Aorta (tissue), 5 donors: ENCODE measurements around the gene PDGFC. TPM values are rescaled to one million over a fixed set of nuclear protein-coding genes. Genes with fewer than 3 reads are reported as not detected.
"Not testable (repeated sequence)": the region's sequence is repeated elsewhere in the genome, so short reads cannot be mapped to it uniquely, and the experiment has no call there.

Experiments
- ATAC-seq: fragments of 200-7000 bp; cut with Tn5 transposase; one replicate; pipeline ENCODE4 v1.9.1; 2022; ENCODE audit warnings: moderate library complexity; ENCODE audit not compliant: low FRiP score
- DNase-seq, 2 donors: peaks; one replicate each; pipeline ENCODE4 v3.0.0-alpha.2; 2020
- H3K27ac ChIP-seq, 2 donors: one replicate each; pipeline ENCODE4 v1.5.1; 2013; ENCODE audit warnings: low read length in 2 of 2, mild to moderate bottlenecking in 2 of 2, moderate library complexity in 2 of 2, control low read depth in 1 of 2, inconsistent platforms in 1 of 2, low read depth in 1 of 2
- H3K27me3 ChIP-seq, 2 donors: one replicate each; pipeline ENCODE4 v1.6.1; 2013; ENCODE audit warnings: control low read depth in 1 of 2, low read length in 1 of 2, mild to moderate bottlenecking in 1 of 2, moderate library complexity in 1 of 2; ENCODE audit not compliant: insufficient read depth in 2 of 2, control insufficient read depth in 1 of 2
- H3K36me3 ChIP-seq, 2 donors: one replicate each; pipeline ENCODE4 v1.6.1; 2013; ENCODE audit warnings: control low read depth in 1 of 2, low read length in 1 of 2, mild to moderate bottlenecking in 1 of 2; ENCODE audit not compliant: insufficient read depth in 2 of 2, control insufficient read depth in 1 of 2
- H3K4me1 ChIP-seq, 2 donors: one replicate each; pipeline ENCODE4 v1.6.1; 2013; ENCODE audit warnings: low read length in 2 of 2, control low read depth in 1 of 2, mild to moderate bottlenecking in 1 of 2, moderate library complexity in 1 of 2; ENCODE audit not compliant: insufficient read depth in 2 of 2, control insufficient read depth in 1 of 2
- H3K4me3 ChIP-seq, 2 donors: one replicate each; pipeline ENCODE4 v1.5.1; 2013; ENCODE audit warnings: low read length in 2 of 2, control low read depth in 1 of 2, mild to moderate bottlenecking in 1 of 2
- H3K9me3 ChIP-seq: one replicate; pipeline ENCODE4 v1.6.1; 2013; ENCODE audit warnings: mild to moderate bottlenecking, low read length; ENCODE audit not compliant: control insufficient read depth
- WGBS, 2 donors: extraction: QIAGEN DNeasy Blood & Tissue Kit; methylation state at CpG; one replicate each; pipeline ENCODE4 v1.1.7; 2013; 5-methylcytosine and 5-hydroxymethylcytosine counted together
- intact Hi-C, 2 donors: fragments of 100-400 bp; cut with DNase I; formaldehyde crosslinking; loops; one replicate each; pipeline versions ENCODE4 v1.14.2 to v1.15.0; 2022
- polyA plus RNA-seq, 2 donors: library from polyadenylated mRNA; stranded (reverse); fragments of 200-250 nt; gene quantifications; one replicate each; pipeline ENCODE4 v1.2.3, GENCODE V29; 2013
- total RNA-seq, 2 donors: library from RNA; stranded (reverse); fragmentation: NEBNext Ultra II Directional; extraction: Animal tissue kit (Norgen Biotek cat#: 25700); gene quantifications; one replicate each; pipeline ENCODE4 v1.2.1, GENCODE V29; 2021
- donor health status: healthy with polysubstance abuse.
- donor health status: Bipolar disorder and iron deficiency.
- donor health status: DM: no; HTN: no; CAD: no.
- donor health status: DM: no; HTN: no; CAD: no.
- donor health status: DM: yes; HTN: yes; CAD: no.

PDGFC gene
- total and polyA plus RNA-seq, 4 donors, result 11.8 to 51.5 (median 29.2) TPM

DNA sequence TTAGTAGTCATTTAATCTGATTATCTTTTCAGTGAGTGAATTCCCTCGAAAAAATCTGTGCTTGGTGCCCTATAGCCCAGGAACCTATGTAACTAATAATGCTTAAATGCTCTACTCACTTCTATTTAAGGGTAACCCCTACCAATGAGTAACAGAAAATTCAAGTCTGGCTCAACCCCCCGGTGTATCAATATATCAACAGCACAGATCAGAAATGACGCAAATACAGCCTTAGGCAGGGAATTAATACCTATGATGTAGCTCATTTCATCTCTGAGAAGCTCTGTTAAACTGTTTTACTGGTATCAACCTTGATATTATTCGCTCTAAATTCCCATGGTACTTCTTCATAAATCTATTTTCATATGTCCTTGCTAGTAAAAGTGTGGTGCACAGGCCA lies 28.6 kb downstream of the PDGFC start:
- intact Hi-C loops, result loop anchor here (5.0 to 10.0 kb wide), 2 partner anchors 118 to 171 kb away; no protein-coding TSS in a partner anchor
- Histone ChIP-seq H3K27ac (peak overlapping the region; percentile 76 to 82), H3K4me3 (no peak overlapping the region), H3K36me3 (no peaks in the 10 kb centered on the region), H3K4me1 (peaks cover 7 to 19% of the 10 kb centered on the region in 2 donors), H3K9me3 (no peaks in the 10 kb centered on the region), H3K27me3 (no peaks in the 10 kb centered on the region)
- DNase-seq, result no peak
- WGBS, 2 donors, result 83 to 88% methylated on average over 4 of the region's 4 CpGs
- no peak for ATAC-seq

DNA sequence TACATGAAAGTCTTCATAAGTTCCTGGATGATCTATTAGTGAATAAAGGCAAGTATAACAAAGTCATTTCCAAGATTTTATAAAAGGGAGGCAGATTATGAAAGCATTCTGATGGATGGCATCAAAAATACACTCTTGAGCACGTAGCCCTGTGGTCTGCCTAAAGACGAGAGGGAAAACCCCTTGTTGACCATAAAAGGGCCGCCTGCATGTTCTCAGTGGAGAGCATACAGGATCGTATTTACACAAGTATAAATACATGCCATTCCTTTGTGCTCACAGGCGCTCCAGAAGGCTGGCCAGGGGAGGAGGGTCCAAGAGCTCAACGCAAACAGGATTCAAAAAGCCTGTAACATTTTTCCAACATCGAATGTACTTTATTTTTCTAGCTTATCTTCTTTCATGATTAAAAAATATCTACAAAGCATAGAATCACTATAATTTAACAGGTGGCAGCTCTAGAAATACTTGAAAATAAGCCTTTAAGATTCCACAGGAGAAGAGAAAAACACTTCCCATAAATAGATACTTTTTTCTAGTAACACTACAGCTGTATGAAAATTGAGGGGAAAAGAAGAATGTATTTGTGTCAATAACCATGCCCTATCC lies 29.6 kb downstream of the PDGFC start:
- Histone ChIP-seq H3K9me3 (no peaks in the 10 kb centered on the region), H3K4me3 (peak overlapping the region; percentile 31 to 64), H3K27me3 (no peaks in the 10 kb centered on the region), H3K36me3 (no peaks in the 10 kb centered on the region), H3K4me1 (peaks cover 6 to 18% of the 10 kb centered on the region in 2 donors), H3K27ac (peak overlapping the region; percentile 26 to 33)
- ATAC-seq (peak; percentile 82), DNase-seq (peak; percentile 59 to 84)
- intact Hi-C loops, result loop anchor here (5.0 to 10.0 kb wide), 2 partner anchors 117 to 170 kb away; no protein-coding TSS in a partner anchor
- WGBS, 2 donors, result 1 to 4% methylated on average over 7 of the region's 7 CpGs

DNA sequence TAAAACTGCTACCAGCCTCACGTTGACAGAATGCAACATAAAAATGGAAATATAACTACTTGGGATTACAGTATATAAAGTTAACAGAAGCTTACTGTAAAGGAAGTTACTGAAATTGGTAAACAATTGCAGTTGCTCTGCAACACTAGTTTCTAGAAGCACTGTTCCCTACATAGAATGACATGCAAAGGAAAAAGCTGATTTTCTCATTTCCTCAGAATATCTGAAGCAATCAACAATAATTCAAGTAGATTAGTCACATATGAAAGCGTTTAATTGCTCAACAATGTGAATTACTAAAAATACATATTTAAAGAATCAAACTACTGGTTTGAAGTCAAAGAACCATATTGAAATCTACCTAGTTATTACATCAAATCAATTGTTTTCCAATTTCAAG lies 31.8 kb downstream of the PDGFC start:
- Histone ChIP-seq H3K27me3 (no peaks in the 10 kb centered on the region), H3K4me3 (no peak overlapping the region), H3K4me1 (peaks cover 5 to 11% of the 10 kb centered on the region in 2 donors), H3K36me3 (no peaks in the 10 kb centered on the region), H3K27ac (no peak overlapping the region), H3K9me3 (no peaks in the 10 kb centered on the region)
- DNase-seq, result no peak
- intact Hi-C loops, result loop anchor here (5.0 to 10.0 kb wide), 2 partner anchors 115 to 168 kb away; no protein-coding TSS in a partner anchor
- 45 to 51% methylated on average over 2 of the region's 2 CpGs for WGBS, 2 donors
- ATAC-seq, result no peak

DNA sequence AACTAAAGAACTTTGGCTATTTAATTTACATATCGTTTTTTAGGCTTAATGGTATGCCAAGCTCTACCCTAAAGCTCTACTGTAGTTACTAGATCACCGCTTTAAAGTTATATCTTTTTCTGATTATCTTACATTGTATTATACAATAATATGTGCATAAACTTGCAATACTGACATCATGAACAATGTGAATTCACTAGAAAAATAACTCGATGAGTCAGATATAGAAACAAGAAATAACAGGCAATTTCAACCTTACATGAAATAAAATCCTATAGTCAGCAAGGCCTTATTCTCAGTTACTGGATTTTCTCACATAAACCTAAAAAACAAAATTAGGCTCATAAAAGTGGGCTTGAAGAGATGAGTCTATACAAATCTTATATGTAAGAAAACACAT lies 32.5 kb downstream of the PDGFC start:
- DNase-seq (no peak), ATAC-seq (no peak)
- Histone ChIP-seq H3K27me3 (no peaks in the 10 kb centered on the region), H3K27ac (no peak overlapping the region), H3K4me3 (no peak overlapping the region), H3K4me1 (peaks cover 5 to 7% of the 10 kb centered on the region in 2 donors), H3K9me3 (no peaks in the 10 kb centered on the region), H3K36me3 (no peaks in the 10 kb centered on the region)
- intact Hi-C loops, result no loop called here
- 59 to 68% methylated on average over 3 of the region's 3 CpGs for WGBS, 2 donors

DNA sequence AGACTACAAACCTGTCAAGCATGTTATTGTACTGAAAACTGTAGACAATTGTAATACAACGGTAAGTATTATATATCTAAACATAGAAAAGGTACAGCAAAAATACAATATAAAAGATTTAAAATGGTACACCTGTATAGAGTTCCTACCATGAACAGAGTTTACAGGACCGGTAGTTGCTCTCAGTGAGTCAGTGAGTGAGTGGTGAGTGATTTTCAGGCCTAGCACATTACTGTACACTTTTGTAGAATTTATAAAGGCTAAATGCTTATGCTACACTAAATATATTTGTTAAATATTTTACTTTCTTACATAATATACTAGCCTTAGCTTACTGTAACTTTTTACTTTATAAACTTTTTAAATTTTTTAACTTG lies 37.4 kb downstream of the PDGFC start:
- ATAC-seq (no peak), DNase-seq (no peak)
- Histone ChIP-seq H3K36me3 (no peaks in the 10 kb centered on the region), H3K9me3 (no peaks in the 10 kb centered on the region), H3K27ac (no peak overlapping the region), H3K4me1 (peaks cover 1 to 7% of the 10 kb centered on the region in 2 donors), H3K27me3 (no peaks in the 10 kb centered on the region), H3K4me3 (no peak overlapping the region)
- intact Hi-C loops, result no loop called here
- 52 to 63% methylated on average over 2 of the region's 2 CpGs for WGBS, 2 donors

DNA sequence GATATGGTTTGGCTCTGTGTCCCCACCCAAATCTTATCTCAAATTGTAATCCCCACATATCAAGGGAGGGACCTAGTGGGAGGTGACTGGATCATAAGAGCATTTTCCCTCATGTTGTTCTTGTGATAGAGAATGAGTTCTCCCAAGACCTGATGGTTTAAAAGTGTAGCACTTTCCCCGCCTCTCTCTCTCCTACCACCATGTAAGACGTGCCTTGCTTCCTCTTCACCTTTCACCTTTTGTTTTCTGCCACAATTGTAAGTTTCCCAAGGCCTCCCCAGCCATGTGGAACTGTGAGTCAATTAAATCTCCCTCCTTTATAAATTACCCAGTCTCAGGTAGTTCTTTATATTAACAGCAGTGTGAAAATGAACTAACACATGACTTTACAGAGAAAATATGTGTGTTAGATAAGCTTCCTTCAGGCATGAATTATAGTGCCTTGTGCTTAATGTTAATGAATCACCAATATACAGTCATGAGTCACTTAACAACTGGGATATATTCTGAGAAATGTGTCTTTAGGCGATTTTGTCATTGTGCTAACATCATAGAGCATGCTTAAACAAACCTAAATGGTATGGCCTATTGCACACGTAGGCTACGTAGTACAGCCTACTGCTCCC lies 37.9 kb downstream of the PDGFC start:
- Histone ChIP-seq H3K27ac (no peak overlapping the region), H3K9me3 (no peaks in the 10 kb centered on the region), H3K4me1 (peaks cover 1 to 7% of the 10 kb centered on the region in 2 donors), H3K27me3 (no peaks in the 10 kb centered on the region), H3K36me3 (no peaks in the 10 kb centered on the region), H3K4me3 (no peak overlapping the region)
- ATAC-seq, result no peak
- intact Hi-C loops, result no loop called here
- 61 to 68% methylated on average over 5 of the region's 5 CpGs for WGBS, 2 donors
- DNase-seq, result no peak

DNA sequence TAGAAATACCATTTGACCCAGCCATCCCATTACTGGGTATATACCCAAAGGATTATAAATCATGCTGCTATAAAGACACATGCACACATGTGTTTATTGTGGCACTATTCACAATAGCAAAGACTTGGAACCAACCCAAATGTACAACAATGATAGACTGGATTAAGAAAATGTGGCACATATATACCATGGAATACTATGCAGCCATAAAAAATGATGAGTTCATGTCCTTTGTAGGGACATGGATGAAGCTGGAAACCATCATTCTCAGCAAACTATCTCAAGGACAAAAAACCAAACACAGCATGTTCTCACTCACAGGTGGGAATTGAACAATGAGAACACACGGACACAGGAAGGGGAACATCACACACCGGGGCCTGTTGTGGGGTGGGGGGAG lies 39.2 kb downstream of the PDGFC start:
- H3K36me3 ChIP-seq, ATAC-seq, H3K9me3 ChIP-seq, H3K4me1 ChIP-seq, DNase-seq, H3K27ac ChIP-seq, H3K27me3 ChIP-seq, intact Hi-C loops, H3K4me3 ChIP-seq: not testable (repeated sequence)
- 86 to 100% methylated on average over 2 of the region's 2 CpGs for WGBS, 2 donors

DNA sequence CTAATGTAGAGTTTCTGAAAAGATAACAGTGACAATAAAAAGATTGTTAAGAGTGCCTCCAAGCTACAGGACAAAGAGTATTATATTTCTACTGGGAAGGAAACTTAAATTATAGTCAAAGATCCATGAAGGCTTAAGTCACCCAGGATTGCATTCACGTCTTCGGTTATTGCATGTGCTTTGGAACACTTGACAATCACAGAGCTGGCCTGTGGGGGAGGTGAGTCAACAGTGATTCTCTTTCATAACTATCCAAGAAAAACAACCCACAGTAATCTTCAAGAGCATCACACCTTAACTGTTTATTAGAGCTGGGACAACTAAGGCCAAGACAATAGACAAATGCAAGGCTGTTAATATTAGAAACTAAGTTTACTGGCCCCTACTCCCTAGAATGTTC lies 40.3 kb downstream of the PDGFC start:
- DNase-seq (no peak), ATAC-seq (no peak)
- intact Hi-C loops, result no loop called here
- H3K4me3 ChIP-seq, result no peak overlapping the region
- WGBS, 2 donors, result 10 to 14% methylated on average over 2 of the region's 2 CpGs
- H3K27me3 ChIP-seq, result no peaks in the 10 kb centered on the region
- no peaks in the 10 kb centered on the region for H3K36me3 ChIP-seq
- H3K9me3 ChIP-seq, result no peaks in the 10 kb centered on the region
- no peak overlapping the region for H3K27ac ChIP-seq
- peaks cover 3 to 7% of the 10 kb centered on the region in 2 donors for H3K4me1 ChIP-seq
